ACC112 (cell line): ENCODE results near the gene LPP.

Experiments
- H2AFZ ChIP-seq: fragments of 200-600 bp; sonication (generic); one replicate; pipeline ENCODE4 v1.6.0; 2017; ENCODE audit warnings: antibody characterized with exemption, low read length; ENCODE audit not compliant: unreplicated experiment
- H3K27ac ChIP-seq: fragments of 200-600 bp; sonication (generic); 2 replicates; pipeline ENCODE4 v1.5.1; 2014; ENCODE audit warnings: low read depth, mild to moderate bottlenecking, antibody characterized with exemption, low read length, moderate library complexity
- H3K27me3 ChIP-seq: fragments of 200-600 bp; sonication (generic); 2 replicates; pipeline ENCODE4 v1.6.1; 2014; ENCODE audit warnings: mild to moderate bottlenecking, antibody characterized with exemption, low read length, moderate library complexity, mixed read lengths; ENCODE audit not compliant: insufficient read depth
- H3K36me3 ChIP-seq: fragments of 200-600 bp; sonication (generic); 2 replicates; pipeline ENCODE4 v1.6.1; 2016; ENCODE audit warnings: mild to moderate bottlenecking, antibody characterized with exemption, low read length, moderate library complexity, mixed read lengths; ENCODE audit not compliant: insufficient read depth
- H3K4me1 ChIP-seq: fragments of 200-600 bp; sonication (generic); one replicate; pipeline ENCODE4 v1.6.1; 2016; ENCODE audit warnings: low read length, mixed read lengths; ENCODE audit not compliant: insufficient read depth, unreplicated experiment, control insufficient read depth
- H3K4me3 ChIP-seq: fragments of 200-600 bp; sonication (generic); 2 replicates; pipeline ENCODE4 v1.5.1; 2014; ENCODE audit warnings: mild to moderate bottlenecking, low read depth, low read length
- H3K79me2 ChIP-seq: fragments of 200-600 bp; sonication (generic); one replicate; pipeline ENCODE4 v1.6.0; 2016; ENCODE audit warnings: low read length; ENCODE audit not compliant: control insufficient read depth, unreplicated experiment, insufficient read depth

LPP gene

GRCh38 chr3:188507244-188507720 is 353.3 kb downstream of the LPP start:
- Histone ChIP-seq H3K4me3 (no peak overlapping the region), H2AFZ (no peak overlapping the region), H3K27ac (peak overlapping the region; percentile 57), H3K27me3 (no peaks in the 10 kb centered on the region), H3K4me1 (peaks cover 25% of the 10 kb centered on the region), H3K79me2 (peaks cover 14% of the 10 kb centered on the region), H3K36me3 (peaks cover 17% of the 10 kb centered on the region)

GRCh38 chr3:188508454-188508853 is 354.5 kb downstream of the LPP start:
- Histone ChIP-seq H3K36me3 (peaks cover 15% of the 10 kb centered on the region), H3K27me3 (no peaks in the 10 kb centered on the region), H3K4me1 (peaks cover 25% of the 10 kb centered on the region), H3K27ac (no peak overlapping the region), H3K4me3 (no peak overlapping the region), H3K79me2 (peaks cover 14% of the 10 kb centered on the region), H2AFZ (no peak overlapping the region)

DNA sequence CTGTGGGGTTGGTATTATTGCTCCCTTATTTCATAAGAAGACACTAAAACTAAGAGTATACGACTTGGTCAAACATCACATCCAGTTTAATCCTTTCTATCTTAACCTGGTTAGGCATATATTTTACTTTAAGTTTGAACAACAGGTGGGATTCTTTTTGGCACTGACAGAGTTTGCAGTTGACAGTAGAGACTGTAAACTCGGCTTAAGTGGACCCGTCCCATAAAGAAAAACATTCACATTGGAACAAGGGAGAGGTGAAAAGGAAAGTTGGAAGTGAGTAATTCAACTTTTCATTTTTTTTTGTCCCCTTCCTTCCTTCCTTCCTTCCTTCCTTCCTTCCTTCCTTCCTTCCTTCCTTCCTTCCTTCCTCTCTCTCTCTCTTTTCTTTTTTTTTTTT is 355.4 kb downstream of the LPP start:
- no peaks in the 10 kb centered on the region for H3K27me3 ChIP-seq
- no peak overlapping the region for H3K4me3 ChIP-seq
- H3K27ac ChIP-seq = no peak overlapping the region
- no peak overlapping the region for H2AFZ ChIP-seq
- H3K4me1 ChIP-seq = peaks cover 25% of the 10 kb centered on the region
- peaks cover 6% of the 10 kb centered on the region for H3K36me3 ChIP-seq
- peaks cover 16% of the 10 kb centered on the region for H3K79me2 ChIP-seq

GRCh38 chr3:188510366-188510765 is 356.4 kb downstream of the LPP start:
- H2AFZ ChIP-seq = no peak overlapping the region
- H3K27me3 ChIP-seq = no peaks in the 10 kb centered on the region
- peak overlapping the region; percentile 60 for H3K27ac ChIP-seq
- H3K4me1 ChIP-seq = peaks cover 25% of the 10 kb centered on the region
- no peak overlapping the region for H3K4me3 ChIP-seq
- H3K79me2 ChIP-seq = peaks cover 20% of the 10 kb centered on the region
- H3K36me3 ChIP-seq = no peaks in the 10 kb centered on the region

- Histone ChIP-seq H3K4me1 (peaks cover 11% of the 10 kb centered on the region), H3K36me3 (no peaks in the 10 kb centered on the region), H3K27ac (no peak overlapping the region), H3K27me3 (no peaks in the 10 kb centered on the region), H3K79me2 (peaks cover 12% of the 10 kb centered on the region), H2AFZ (no peak overlapping the region), H3K4me3 (no peak overlapping the region)
Observed at GRCh38 chr3:188513662-188514328, 359.8 kb downstream of the LPP start.

- peaks cover 8% of the 10 kb centered on the region for H3K4me1 ChIP-seq
- no peak overlapping the region for H2AFZ ChIP-seq
- H3K4me3 ChIP-seq = no peak overlapping the region
- peaks cover 13% of the 10 kb centered on the region for H3K79me2 ChIP-seq
- H3K27ac ChIP-seq = no peak overlapping the region
- no peaks in the 10 kb centered on the region for H3K36me3 ChIP-seq
- no peaks in the 10 kb centered on the region for H3K27me3 ChIP-seq
Observed at GRCh38 chr3:188516515-188516914, 362.6 kb downstream of the LPP start.

DNA sequence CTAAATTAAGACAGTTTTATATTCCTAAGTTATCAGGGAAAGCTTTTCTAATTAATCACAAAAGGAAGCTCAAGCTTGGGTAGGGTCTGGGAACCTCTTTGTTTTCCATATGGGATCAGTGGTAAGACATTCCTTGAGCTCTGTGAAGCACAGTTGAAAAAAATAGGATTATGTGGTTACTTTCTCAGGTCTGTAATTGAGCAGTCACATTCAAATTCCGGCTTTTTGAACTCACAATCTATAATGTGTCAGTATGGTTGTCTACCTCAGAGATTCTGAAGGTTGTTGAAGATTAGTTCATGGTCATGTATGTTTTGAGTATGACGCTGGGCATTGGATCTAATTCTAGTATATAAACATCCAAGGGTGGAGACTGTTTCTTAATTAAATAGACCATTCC is 364.5 kb downstream of the LPP start:
- no peaks in the 10 kb centered on the region for H3K36me3 ChIP-seq
- H3K27ac ChIP-seq = no peak overlapping the region

GRCh38 chr3:188518835-188519452 is 365.0 kb downstream of the LPP start:
- H3K4me1 ChIP-seq = peaks cover 8% of the 10 kb centered on the region
- H3K36me3 ChIP-seq = no peaks in the 10 kb centered on the region
- no peak overlapping the region for H2AFZ ChIP-seq
- no peak overlapping the region for H3K27ac ChIP-seq
- no peak overlapping the region for H3K4me3 ChIP-seq
- H3K79me2 ChIP-seq = peaks cover 11% of the 10 kb centered on the region
- H3K27me3 ChIP-seq = no peaks in the 10 kb centered on the region

More for the DNA sequence above, 364.5 kb downstream of the LPP start:
- Histone ChIP-seq H3K79me2 (peaks cover 13% of the 10 kb centered on the region), H2AFZ (no peak overlapping the region), H3K4me3 (no peak overlapping the region), H3K27me3 (no peaks in the 10 kb centered on the region), H3K4me1 (peaks cover 8% of the 10 kb centered on the region)

DNA sequence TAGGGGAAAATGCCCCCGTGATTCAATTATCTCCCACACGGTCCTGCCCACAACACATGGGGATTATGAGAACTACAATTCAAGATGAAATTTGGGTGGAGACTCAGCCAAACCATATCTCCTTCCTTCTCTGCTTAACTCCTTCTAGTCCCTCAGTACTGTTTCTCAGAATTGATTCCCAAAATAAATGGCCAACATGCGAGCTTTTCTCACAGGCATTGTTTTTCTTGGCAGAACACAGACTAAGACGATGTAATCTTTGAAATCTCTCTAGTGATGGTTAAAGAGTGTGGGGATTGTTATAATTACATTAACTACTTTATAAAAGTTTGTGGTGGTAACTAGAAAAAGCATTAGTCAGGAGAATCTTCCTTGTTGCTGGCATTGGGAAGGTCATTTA is 366.5 kb downstream of the LPP start:
- no peaks in the 10 kb centered on the region for H3K36me3 ChIP-seq
- H3K4me3 ChIP-seq = no peak overlapping the region
- peaks cover 7% of the 10 kb centered on the region for H3K79me2 ChIP-seq
- no peak overlapping the region for H2AFZ ChIP-seq
- no peaks in the 10 kb centered on the region for H3K27me3 ChIP-seq
- H3K27ac ChIP-seq = no peak overlapping the region
- H3K4me1 ChIP-seq = peaks cover 8% of the 10 kb centered on the region

GRCh38 chr3:188522115-188522514 is 368.2 kb downstream of the LPP start:
- Histone ChIP-seq H3K79me2 (peaks cover 7% of the 10 kb centered on the region), H3K27me3 (no peaks in the 10 kb centered on the region), H3K4me1 (peaks cover 14% of the 10 kb centered on the region), H3K36me3 (no peaks in the 10 kb centered on the region; the same call in 1 of the 2 replicates), H3K27ac (no peak overlapping the region), H3K4me3 (no peak overlapping the region), H2AFZ (no peak overlapping the region)

GRCh38 chr3:188523291-188523690 is 369.3 kb downstream of the LPP start:
- peaks cover 7% of the 10 kb centered on the region for H3K79me2 ChIP-seq
- H3K27ac ChIP-seq = no peak overlapping the region
- H3K36me3 ChIP-seq = peaks cover under 1% of the 10 kb centered on the region; the same call in 1 of the 2 replicates
- peaks cover 14% of the 10 kb centered on the region for H3K4me1 ChIP-seq
- H3K4me3 ChIP-seq = no peak overlapping the region
- H2AFZ ChIP-seq = no peak overlapping the region
- H3K27me3 ChIP-seq = no peaks in the 10 kb centered on the region
